ENCODE data around the gene LZTS2.
"Not testable (repeated sequence)": the region's sequence is repeated elsewhere in the genome, so short reads cannot be mapped to it uniquely, and the experiment has no call there.

LZTS2 gene, protein sequence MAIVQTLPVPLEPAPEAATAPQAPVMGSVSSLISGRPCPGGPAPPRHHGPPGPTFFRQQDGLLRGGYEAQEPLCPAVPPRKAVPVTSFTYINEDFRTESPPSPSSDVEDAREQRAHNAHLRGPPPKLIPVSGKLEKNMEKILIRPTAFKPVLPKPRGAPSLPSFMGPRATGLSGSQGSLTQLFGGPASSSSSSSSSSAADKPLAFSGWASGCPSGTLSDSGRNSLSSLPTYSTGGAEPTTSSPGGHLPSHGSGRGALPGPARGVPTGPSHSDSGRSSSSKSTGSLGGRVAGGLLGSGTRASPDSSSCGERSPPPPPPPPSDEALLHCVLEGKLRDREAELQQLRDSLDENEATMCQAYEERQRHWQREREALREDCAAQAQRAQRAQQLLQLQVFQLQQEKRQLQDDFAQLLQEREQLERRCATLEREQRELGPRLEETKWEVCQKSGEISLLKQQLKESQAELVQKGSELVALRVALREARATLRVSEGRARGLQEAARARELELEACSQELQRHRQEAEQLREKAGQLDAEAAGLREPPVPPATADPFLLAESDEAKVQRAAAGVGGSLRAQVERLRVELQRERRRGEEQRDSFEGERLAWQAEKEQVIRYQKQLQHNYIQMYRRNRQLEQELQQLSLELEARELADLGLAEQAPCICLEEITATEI

DNA sequence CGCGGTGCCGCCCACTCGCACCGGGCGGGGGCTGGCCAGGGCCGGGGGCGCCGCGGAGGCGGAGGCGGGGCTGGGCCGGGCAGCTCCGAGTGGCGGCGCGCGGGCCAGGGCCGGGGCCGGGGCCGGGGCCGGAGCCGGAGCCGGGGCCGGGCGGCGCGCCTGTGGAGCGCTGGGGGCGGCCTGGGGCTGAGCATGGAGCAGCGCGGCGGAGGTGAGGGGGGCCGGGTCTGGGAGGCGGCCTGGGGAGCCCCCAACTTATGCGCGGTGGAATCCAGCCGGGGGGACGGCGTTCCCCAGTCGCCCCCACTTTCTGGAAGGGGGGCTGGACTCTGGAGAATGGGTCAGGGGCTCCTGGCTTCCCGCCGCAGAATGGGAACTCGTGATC, at the start of gene LZTS2:
Gene LZTS2 (plus strand): TSS at position 67 of the 385 bp plus-strand sequence. CDS start 2,731 bp downstream, outside the sequence.
- no peak for DNase-seq (ENCODE audit: low read depth)

DNA sequence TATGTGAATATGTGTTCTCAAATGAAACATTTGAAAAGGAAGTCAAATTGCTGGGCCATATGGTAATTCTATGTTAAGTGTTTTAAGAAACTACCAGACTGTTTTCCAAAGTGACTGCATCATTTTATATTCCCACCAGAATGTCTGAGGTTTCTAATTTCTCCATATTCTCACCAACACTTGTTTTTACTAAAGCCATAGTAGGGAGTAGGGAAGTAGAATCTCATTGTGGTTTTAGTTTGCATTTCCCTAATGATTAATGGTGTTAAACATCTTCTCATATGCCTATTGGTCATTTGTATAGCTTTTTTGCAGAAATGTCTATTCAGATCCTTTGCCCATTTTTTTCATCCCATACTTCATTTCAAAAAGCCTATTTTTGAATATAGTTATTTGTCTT, 39.4 kb upstream of the LZTS2 start:
- no peak for DNase-seq (ENCODE audit: low read depth)

DNA sequence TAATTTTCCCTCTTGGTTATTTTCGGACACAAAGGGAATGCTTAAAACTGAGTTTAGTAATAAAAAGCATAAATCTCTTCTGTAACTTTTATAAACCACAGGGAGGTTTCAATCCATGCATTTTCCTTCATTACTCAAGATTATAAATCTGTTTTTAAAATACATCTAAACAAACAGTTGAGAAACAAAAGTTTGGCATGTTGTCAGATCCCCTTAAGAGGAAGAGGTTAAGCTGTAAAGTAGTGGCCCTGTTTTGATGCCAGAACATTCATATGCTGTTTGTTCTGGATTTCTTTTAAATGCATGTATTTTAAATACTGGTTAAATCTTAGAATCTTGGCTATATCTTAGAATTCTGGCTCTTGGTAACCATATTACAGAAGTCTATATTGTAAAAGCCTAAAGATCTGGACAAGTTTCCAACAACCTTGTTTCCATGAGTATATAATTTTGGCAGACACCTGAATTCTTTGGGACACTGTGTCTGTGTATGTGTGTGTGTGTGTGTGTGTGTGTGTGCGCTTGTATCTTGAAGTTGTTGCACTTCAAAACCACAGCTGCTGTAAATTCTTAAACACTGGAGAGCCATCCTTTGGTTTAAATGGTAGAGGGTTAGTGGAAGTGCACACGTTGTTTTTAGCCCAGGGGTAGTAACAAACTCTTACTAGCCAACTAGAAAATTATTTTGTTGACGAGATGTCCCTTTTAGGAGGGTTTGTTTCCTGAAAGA, 37.1 kb upstream of the LZTS2 start:
- no peak for DNase-seq (ENCODE audit: low read depth)

DNA sequence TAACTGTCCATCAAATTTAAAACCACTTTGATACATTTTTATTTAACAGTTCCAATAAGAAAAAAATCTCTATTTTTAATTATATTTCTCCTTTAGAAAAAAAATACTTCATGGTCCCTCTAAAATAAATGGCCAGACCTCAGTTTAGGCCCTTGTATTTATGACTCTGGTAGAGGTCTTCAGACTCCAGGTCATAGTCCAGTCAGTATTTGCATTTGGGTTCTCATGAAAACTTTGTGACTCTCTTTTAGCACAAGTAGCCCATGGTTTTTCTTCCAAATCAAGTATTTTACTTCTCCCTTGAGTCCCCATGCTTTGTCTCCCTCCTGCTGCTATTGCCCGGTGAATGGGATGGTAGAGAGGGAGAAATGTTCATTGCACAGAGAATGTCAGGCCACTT, 35.8 kb upstream of the LZTS2 start:
- no peak for DNase-seq (ENCODE audit: low read depth)

DNA sequence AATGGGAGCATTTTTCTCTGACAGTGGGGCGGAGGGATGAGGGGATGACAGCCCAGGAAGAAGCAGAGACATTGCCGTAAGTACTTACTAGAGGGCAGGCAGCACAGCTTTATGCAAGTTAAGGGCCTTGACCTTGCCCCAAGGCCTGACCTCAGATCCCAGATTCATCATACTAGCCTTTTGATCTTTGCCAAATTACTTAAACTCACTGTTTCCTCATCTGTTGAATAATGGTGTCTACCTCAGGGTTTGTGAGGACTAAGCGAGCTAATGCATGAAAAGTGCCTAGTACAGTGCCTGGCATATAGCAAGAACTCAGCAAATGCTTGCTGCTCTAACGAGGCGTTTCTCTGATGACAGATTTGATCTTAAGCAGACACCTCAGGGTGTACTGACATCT, 33.8 kb upstream of the LZTS2 start:
- DNase-seq (ENCODE audit: low read depth) = no peak

DNA sequence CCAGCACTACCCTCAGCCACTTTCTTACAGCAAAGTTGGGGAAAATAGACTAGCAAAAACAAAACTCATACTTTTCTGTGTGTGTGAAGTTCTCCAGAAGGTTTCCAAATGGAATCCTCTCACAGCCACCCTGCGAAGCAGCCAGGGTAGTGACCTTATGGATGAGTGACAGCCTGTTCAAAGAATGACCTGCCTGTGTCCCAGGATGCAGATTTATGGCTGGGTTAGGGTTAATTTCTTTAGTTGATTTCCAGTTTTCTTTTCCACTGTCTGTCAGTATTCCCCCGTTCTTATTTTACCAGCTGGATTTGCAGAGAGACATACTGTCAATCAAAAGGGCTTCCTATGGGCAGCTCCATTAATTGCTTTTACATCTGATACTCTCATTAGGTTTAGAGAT, 32.7 kb upstream of the LZTS2 start:
- DNase-seq (ENCODE audit: low read depth) = no peak

DNA sequence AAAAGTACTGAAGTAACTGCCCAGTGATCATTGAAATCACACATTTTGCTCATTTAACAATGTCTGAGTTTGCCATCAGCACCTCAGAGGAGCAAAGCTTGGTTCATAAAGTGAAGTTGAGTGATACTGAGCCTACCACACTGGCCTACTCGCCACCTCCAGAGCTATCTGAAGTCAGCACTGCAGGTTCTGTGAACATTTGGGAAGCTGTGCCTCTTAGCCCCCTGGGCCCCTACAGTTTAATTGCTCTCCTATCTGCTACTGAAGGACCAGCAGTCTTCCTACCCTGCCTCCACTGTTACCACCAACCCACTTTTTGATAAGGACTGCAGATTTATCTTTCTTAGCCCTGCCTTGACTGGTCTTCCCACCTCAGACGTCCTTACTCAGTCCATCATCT, 32.3 kb upstream of the LZTS2 start:
- DNase-seq (ENCODE audit: low read depth) = no peak

DNA sequence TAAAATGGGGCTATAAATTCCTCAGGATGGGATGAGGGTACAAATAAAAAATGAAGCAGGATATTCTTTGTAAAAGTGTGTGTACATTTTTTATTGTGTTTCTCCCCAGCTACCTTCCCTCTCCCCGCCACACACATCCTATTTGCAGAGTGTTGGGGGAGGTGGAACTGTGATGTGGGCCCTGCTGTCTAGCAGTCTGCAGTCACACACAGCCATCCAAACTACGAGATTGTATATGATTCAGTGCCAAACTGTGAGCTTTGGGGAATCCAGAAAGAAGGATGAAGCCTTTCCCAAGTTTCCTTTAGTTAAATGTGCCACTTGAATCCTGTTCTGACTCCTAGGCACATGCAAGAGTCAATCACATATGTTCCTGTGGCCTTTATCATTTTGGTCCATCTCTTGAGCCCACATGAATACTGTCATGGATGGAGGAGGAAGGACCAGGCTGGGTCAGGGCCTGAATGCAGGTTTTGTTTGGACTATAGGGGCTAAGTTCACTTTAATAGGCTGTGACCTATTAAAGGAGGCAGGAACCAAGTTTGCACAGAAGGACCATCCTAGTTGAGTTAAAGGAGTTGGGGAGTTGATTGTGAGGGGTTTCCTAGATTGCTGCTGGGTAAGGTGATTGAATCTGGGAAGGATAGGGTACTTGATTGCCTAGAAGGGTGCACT, 31.4 kb upstream of the LZTS2 start:
- no peak for DNase-seq (ENCODE audit: low read depth)

DNA sequence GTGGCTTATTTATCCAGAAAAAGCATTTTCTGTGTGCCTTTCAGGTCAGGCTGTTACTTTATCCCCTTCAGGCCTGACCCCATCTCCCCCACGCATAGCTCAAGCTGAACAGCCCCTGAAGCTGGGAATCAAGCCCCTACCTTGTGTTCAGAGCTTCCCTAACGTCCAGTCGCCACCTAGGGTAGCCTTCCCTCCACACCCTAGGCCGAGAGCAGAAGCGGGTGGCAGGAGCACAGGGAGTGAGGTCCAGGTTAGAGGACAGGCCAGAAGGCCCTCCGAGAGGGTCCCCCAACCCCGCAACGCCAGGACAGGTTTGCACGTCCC, 30.8 kb upstream of the LZTS2 start:
- no peak for DNase-seq (ENCODE audit: low read depth)

DNA sequence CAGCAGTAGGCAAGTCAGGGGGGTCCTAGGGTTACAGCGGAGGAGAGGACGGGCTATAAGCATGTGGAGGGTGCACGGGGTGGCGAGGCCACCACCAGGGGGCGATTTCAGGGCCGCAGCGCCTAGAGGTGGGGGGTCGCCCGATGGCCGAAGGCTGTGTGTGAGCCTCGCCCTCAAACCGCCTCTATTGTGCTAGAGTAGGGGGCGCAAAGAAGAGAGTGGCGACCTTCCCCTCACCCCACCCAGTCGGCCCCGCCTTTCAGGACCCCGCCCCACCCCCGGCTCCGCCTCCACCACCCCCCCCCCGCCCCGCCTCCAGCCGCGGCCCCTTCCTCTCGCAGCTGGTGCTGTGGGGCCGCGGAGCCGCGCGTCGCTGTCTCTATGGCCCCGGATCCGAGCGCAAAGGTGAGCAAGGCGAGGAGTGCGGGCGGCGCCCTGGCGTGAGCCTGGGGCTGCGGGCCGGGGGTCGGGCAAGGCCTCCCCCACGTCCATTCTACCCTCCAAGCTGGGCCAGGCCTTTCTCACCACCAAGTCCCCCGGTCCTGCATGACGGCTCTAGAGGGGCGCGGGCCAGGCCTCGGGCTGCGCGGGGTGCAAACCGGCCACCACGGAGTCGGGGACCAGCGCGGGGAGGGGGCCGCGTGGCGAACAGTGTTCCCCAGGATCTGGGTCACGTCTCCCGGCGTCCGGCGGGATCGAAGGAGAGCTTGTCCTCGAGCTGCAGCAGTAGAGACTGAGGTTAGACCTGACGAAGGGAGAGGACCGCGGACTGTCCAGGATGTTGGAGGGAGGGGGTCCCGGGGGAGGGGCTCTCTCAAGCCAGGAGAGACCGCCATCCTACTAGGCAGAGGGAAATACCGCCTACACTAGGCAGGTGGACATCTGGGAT, 30.2 kb upstream of the LZTS2 start, which contains the start of gene SEMA4G:
Gene SEMA4G (plus strand): TSS at position 318 of the 889 bp plus-strand sequence. CDS start 3,409 bp downstream, outside the sequence.
- DNase-seq (ENCODE audit: low read depth) = no peak

DNA sequence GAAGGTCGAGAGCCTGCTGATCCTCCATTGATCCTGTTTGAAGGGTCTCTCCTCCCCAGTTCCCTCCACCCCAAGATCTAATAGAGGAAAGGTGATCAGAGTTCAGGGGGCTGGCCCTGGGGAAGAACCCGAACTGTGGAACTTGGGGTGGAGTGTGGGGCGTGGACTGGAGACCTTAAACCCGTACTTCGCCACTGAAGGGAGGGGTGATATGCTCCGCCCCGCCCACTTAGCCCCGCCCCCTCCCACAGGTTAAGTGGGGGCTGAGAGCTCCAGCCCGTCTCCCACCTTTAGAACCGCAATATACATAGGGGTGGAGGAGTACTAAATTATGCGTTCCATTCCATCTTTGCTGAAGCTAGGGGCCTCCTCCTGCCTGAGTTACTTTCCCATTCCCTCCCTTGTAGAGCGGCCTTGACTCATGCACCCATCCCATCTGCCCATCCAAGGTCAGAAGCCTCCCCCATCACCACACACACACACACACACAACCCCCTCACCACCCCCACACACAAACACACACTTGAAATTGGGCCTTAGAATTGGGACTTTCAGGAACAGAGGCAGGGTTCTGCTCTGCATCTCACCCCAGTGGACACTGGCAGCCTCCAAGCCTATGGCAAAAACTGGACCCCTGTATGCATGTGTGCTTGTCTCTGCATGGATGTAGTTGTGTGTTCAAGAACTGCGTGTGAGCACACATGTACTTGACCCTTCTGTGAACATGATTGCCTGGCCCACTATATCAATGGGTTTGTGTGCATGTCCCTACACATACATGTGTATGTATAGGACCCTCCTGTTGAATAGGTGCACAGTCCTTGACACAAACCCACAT, 29.3 kb upstream of the LZTS2 start:
- no peak for DNase-seq (ENCODE audit: low read depth)

DNA sequence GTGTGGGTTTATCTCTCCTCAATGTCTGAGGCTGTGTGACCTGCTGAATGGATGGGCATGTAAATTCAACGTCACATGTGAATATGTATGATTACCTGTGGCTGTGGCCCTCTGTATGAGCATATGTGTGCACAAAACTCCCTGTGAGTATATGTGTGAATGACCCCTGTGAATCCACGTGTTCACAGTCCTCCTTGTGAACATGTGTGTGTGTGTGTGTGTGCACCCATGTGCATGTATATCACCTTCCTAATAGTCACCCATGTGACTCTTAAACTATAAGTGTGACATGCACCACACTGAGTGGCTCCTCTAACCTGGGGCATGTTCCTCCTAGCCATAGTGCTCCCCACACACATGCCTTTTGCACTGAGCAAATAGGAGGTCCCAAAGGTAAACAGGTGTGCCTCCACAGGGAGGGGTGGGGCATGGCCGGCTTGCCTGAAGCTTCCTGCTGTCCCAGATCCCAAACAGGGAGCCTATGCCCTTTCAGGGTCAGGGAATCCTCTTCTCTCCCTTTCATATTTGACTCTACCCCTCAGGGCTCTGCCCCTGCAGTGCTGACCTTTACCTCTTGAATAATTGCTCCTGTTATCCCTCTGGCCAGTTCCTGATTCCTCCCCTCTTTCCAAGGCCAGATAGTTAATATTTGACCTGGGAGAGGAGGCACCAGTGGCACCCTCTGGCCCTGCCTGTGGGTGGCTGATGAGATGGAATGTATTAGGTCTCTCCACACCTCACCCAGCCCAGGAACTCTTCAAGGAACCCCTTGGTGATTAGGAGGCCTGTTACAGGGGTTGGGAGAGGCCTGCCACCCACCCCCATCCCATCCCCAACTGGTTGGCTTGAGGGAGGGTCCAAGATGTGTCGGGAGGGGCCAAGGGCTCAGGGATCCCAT, 28.4 kb upstream of the LZTS2 start:
- no peak for DNase-seq (ENCODE audit: low read depth)

DNA sequence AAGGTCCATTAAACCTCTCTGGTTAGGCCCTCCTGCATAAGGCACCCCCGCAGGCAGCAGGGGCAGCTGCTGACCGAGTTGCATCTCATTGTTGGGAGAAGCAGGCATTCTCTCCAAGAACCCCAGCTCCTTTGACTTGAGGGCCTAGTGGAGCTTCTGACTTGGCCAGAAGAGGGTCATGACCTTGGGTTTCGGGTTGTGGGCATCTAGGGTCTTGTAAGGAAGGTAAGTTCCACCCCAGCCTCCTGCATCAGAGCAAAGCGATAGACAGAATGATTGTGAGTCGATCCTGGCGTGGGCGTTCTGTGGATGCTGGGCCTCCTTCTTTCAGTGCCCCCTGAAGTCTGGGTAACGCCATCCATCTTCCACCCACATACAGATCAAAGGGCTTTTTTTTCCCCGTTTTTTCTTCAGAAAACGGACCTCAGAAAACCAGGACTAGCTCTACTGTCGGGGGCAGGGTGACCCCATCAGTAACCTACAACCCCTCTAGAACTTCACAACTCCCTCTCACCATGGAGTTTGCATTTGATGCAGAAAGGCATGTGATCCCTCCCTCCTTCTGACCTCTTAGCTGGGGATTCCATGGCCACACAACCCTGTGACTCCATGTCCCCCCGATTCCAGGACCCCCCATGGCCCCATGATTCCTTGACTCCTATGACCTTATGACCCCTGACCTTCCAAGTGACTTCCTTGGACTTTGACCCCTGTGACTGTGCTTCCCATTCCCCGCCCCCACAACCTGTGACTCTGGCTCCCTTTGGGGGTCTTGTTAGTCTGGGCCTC, 27.3 kb upstream of the LZTS2 start:
- no peak for DNase-seq (ENCODE audit: low read depth)

DNA sequence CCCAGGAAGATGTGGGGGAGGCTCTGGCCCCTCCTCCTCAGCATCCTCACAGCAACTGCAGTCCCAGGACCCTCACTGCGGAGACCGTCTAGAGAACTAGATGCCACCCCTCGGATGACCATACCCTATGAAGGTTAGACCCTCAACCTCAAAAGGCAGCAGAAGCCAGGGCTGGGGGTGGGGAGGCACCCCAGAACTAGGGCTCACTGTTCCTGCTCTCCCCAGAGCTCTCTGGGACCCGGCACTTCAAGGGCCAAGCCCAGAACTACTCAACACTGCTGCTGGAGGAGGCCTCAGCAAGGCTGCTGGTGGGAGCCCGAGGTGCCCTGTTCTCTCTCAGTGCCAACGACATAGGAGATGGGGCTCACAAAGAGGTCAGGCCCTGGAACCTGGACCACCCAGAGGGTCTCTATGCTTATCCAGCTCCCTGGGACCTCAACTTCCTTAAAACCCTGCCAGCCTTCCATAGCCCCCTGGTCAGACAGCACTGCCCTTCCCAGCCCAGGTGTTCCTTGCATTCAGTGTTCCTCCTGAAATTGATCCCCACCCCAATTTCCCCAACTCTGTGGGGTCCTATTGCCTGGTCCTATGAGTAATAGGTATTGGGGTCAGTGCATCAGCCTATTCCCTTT, 26.6 kb upstream of the LZTS2 start:
- DNase-seq (ENCODE audit: low read depth) = no peak

DNA sequence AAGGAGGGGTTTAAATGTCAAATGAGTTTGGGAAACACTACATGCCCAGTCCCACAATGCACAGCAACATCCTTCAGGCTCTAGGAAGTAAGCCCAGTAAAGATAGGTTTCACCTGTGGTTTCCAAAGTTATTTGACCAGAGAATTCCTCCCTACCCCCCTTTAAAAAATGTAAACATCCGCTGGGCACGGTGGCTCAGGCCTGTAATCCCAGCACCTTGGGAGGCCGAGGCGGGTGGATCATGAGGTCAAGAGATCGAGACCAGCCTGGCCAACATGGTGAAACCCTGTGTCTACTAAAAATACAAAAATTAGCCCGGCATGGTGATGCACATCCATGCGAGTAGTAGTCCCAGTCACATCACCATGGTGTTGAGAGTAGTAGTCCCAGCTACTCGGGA, 24.2 kb upstream of the LZTS2 start:
- DNase-seq (ENCODE audit: low read depth) = not testable (repeated sequence)

DNA sequence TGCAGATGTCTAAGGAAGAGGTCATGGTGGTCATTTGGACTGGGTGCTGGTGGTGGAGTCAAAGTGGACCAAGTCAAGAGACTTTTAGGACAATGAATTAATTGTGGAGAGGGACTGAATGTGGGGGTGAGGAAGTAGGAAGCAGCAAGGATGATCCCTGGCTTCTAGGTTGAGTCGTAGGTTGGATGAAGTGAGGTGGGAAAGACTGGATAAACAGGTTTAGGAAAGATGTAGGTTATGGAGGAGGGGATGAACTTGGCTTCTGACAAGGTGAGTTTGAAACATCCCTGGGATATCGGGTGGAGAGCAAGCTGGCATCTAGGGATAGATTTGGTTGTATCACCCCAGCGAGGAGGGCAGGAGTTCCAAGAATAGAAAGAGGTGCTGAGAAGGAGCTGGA, 22.7 kb upstream of the LZTS2 start:
- DNase-seq (ENCODE audit: low read depth) = no peak

DNA sequence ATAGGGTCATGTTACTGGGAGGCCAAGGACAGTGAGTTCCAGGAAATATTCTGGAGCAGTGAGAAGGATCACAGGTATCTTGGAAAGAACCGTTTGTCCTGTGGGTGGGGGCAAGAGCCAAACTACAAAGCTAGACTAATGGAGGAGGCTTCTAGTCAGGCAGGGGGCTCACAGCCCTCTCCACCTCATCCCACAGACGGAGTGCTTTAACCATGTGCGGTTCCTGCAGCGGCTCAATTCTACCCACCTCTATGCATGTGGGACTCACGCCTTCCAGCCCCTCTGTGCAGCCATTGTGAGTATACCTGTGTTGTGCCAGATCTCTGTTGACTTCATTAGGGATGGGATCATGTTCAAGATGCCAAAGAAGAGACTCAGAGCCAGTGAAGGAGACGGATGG, 22.2 kb upstream of the LZTS2 start:
- DNase-seq (ENCODE audit: low read depth) = no peak

Data from stimulated activated CD8-positive, alpha-beta memory T cell treated with anti-CD3 and anti-CD28 coated beads, Interleukin-7, amount 100 ng/mL, for 24 hours (primary cell).